AG04449 (cell line): ENCODE data around the gene DCUN1D4.

Source experiments
- CTCF ChIA-PET: fragments of 350-600 bp; formaldehyde crosslinking; extraction: SDS; loops from one replicate; lab custom pipeline; 2021; ENCODE audit warnings: antibody characterized with exemption; lab: Yijun Ruan, JAX
- POLR2A ChIA-PET: fragments of 400-600, 350-600 bp; formaldehyde crosslinking; extraction: SDS; loops from one replicate; lab custom pipeline; 2020; ENCODE audit warnings: antibody characterized with exemption, inconsistent platforms; lab: Yijun Ruan, JAX
- DNase-seq: peaks from one replicate; pipeline ENCODE4 v3.0.0-alpha.2; 2010; ENCODE audit warnings: low read depth, low spot score
- H3K4me3 ChIP-seq: 2 replicates; pipeline ENCODE4 v1.5.1; 2011; ENCODE audit warnings: low read depth, mild to moderate bottlenecking, control low read depth, low read length
- CTCF ChIP-seq: IDR thresholded peaks from one replicate; pipeline ENCODE4 v1.5.1; 2011; ENCODE audit warnings: mild to moderate bottlenecking, moderate library complexity, low read length, control low read depth, inconsistent platforms; ENCODE audit not compliant: insufficient read depth; ENCODE audit errors: missing control alignments

Gene DCUN1D4

GRCh38 chr4:51842554-51843308 is at the start of gene DCUN1D4:
Gene DCUN1D4, plus strand, starts transcription at chr4:51843153. Its CDS starts 90 bp downstream, at chr4:51843243.
- DNase-seq: peak; percentile 98
- TF ChIP-seq CTCF: peak; percentile 52
- POLR2A ChIA-PET: interaction anchor here (0.7 to 1.7 kb wide), 2 partner anchors 10 to 202 kb away, joined by 3 to 6 read pairs; no protein-coding TSS in a partner anchor
- peak within 1 kb of the TSS; percentile 77 for H3K4me3 ChIP-seq
- CTCF ChIA-PET: interaction anchor here (0.9 to 4.4 kb wide), 6 partner anchors 11 to 186 kb away, joined by 3 to 26 read pairs (median 4); no protein-coding TSS in a partner anchor

DNA sequence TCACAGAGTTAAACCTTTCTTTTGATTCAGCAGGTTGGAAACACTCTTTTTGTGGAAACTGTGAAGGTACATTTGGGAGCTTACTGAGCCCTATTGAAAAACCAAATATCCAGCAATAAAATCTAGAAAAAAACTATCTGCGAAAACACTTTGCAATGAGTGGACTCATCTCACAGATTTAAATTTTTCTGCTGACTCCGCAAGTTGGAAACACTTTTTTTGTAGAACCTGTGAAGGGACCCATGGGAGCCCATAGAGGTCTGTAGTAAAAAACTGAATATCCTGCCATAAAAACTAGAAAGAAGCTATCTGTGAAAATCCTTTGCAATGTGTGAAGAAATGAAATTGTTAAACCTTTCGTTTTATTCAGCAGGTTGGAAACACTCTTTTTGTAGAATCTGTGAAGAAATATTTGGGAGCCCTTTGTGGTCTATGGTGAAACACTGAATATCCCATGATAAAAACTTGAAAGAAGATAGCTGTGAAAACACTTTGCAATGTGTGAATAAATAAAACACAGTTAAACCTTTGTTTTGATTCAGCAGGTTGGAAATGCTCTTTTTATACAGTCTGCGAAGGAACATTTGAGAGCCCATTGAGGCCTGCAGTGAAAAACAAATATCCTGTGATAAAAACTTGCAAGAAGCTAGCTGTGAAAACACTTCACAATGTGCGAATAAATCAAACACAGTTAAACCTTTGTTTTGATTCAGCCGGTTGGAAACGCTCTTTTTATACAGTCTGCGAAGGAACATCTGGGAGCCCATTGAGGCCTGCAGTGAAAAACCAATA is 22.3 kb upstream of the DCUN1D4 start:
- TF ChIP-seq CTCF: no peak
- no peak for DNase-seq
- POLR2A ChIA-PET: no interaction called here
- CTCF ChIA-PET: interaction anchor here (1.5 kb wide), 1 partner anchor 11 kb away, joined by 5 read pairs; no protein-coding TSS in a partner anchor
- no peak overlapping the region for H3K4me3 ChIP-seq

- no peak for DNase-seq
- no peak overlapping the region for H3K4me3 ChIP-seq
- ChIA-PET CTCF (no interaction called here), POLR2A (no interaction called here)
- no peak for TF ChIP-seq CTCF
Measured at GRCh38 chr4:51825341-51825740, 17.6 kb upstream of the DCUN1D4 start.

- no peak overlapping the region for H3K4me3 ChIP-seq
- ChIA-PET CTCF (interaction anchor here (0.6 to 6.6 kb wide), 11 partner anchors 10 to 304 kb away, joined by 3 to 32 read pairs (median 4); partner anchors contain the start of gene DCUN1D4), POLR2A (no interaction called here)
- TF ChIP-seq CTCF: no peak
- DNase-seq: no peak
Measured at GRCh38 chr4:51830156-51830720, 12.7 kb upstream of the DCUN1D4 start.

GRCh38 chr4:51831133-51831532 is 11.8 kb upstream of the DCUN1D4 start:
- H3K4me3 ChIP-seq: no peak overlapping the region
- DNase-seq: no peak
- ChIA-PET CTCF (interaction anchor here (0.6 to 6.6 kb wide), 18 partner anchors 10 to 303 kb away, joined by 3 to 32 read pairs (median 4); partner anchors contain the start of genes DCUN1D4 and LRRC66), POLR2A (no interaction called here)
- peak; percentile 76 for TF ChIP-seq CTCF

- H3K4me3 ChIP-seq: no peak overlapping the region
- ChIA-PET CTCF (interaction anchor here (2.2 to 6.6 kb wide), 3 partner anchors 8 to 193 kb away, joined by 14 to 32 read pairs (median 26); partner anchors contain the start of gene DCUN1D4), POLR2A (no interaction called here)
- TF ChIP-seq CTCF: no peak
- no peak for DNase-seq
Measured at GRCh38 chr4:51833236-51833635, 9.7 kb upstream of the DCUN1D4 start.
